ENCODE measurements around the gene BARX1. TPM values are rescaled to one million over a fixed set of nuclear protein-coding genes. Genes with fewer than 3 reads are reported as not detected.

Gene BARX1
- total RNA-seq, 1 donor from 2014 or later, result not detected

DNA sequence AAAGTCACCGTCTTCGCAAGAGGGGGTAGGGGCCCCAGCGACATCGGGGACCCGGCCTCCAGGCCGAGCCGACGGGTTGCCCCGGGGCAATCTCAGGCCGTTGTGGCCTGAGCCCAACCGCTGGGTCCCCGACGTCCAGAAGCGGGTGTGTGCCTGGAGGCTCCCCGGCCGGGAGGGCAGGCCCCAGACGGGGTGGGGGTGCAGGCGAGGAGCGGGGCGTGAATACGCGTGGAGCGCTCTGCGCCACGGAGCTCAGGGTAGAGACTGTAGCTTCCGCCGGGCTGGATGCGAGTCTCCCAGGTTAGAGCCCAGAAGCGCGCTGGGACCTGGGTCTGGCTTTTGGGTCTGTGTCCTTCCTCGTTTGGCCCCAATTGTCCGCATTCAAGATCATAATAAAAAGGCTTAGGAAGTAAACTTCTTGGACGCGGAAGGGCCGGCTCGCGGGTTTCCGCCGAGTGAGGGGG lies 3.5 kb downstream of the BARX1 start:
- DNase-seq (no peak), ATAC-seq (ENCODE audit: low read depth) (no peak)
- H3K27me3 Mint-ChIP-seq, result peaks cover 70% of the 10 kb centered on the region
- CTCF ChIA-PET, result no interaction called here
- no peak for TF ChIP-seq CTCF (IDR thresholded peaks at IDR 0.05)
- intact Hi-C loops (cut with micrococcal nuclease), result no loop called here
- H3K4me1 Mint-ChIP-seq, result peaks cover 48% of the 10 kb centered on the region
- peak overlapping the region; percentile 57 for H3K4me3 Mint-ChIP-seq
- no peaks in the 10 kb centered on the region for H3K36me3 Mint-ChIP-seq (ENCODE audit: low read depth)
- H3K9me3 Mint-ChIP-seq, result no peaks in the 10 kb centered on the region
- POLR2A ChIA-PET, result no interaction called here
- H3K27ac Mint-ChIP-seq, result no peak overlapping the region

DNA sequence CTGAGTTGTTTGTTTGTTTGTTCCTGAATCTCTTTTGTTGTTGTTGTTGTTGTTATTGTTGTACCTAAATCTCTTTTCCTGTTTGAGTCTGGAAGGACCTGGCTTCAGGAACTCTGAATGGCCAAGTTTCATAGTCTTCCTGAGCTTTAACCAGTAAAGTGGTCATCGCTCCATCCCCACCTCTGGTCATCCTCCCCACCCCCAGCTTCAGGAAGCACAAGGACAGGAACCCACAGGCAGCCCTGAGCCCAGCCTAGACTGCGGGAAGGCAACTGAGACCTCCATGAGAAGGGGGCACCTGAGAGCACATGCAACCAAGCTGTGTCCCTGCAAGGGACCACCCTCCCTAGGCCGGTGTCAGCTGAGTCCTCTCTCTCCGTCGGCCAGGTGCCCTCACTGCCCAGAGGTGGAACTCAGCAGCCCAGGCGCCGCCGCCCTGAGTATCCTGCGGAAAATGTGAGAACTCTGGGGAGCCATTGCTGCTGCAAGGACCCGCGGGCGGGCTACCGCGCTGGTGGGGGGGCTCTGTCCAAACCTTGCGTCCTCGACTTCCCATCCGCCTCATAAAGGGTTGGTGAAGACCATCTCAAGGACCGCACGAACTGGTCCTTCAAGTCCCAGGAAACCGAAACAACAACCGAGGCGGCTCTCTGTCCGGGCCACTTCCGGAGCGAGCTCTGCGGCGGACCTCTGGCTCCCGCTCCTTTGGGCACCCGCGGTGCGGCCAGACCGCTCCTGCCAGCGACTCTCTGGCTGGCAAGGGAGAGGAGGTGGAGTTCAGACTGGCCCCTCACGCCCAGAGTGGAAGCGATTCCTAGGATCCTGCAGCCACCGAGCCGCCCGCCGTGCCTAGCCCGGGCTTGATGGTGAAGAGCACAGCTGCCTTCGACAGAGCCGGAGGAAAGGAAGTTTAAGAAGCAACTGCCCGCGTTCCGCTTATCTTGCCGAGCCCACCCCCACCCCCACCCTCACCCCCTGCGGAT lies 4.2 kb downstream of the BARX1 start:
- H3K36me3 Mint-ChIP-seq (ENCODE audit: low read depth), result no peaks in the 10 kb centered on the region
- ATAC-seq (ENCODE audit: low read depth) (no peak), DNase-seq (no peak)
- no peak overlapping the region for H3K27ac Mint-ChIP-seq
- no peak for TF ChIP-seq CTCF (IDR thresholded peaks at IDR 0.05)
- no peaks in the 10 kb centered on the region for H3K9me3 Mint-ChIP-seq
- intact Hi-C loops (cut with micrococcal nuclease), result no loop called here
- POLR2A ChIA-PET, result no interaction called here
- peaks cover 72% of the 10 kb centered on the region for H3K27me3 Mint-ChIP-seq
- CTCF ChIA-PET, result no interaction called here
- H3K4me1 Mint-ChIP-seq, result peaks cover 50% of the 10 kb centered on the region
- peak overlapping the region; percentile 78 for H3K4me3 Mint-ChIP-seq

DNA sequence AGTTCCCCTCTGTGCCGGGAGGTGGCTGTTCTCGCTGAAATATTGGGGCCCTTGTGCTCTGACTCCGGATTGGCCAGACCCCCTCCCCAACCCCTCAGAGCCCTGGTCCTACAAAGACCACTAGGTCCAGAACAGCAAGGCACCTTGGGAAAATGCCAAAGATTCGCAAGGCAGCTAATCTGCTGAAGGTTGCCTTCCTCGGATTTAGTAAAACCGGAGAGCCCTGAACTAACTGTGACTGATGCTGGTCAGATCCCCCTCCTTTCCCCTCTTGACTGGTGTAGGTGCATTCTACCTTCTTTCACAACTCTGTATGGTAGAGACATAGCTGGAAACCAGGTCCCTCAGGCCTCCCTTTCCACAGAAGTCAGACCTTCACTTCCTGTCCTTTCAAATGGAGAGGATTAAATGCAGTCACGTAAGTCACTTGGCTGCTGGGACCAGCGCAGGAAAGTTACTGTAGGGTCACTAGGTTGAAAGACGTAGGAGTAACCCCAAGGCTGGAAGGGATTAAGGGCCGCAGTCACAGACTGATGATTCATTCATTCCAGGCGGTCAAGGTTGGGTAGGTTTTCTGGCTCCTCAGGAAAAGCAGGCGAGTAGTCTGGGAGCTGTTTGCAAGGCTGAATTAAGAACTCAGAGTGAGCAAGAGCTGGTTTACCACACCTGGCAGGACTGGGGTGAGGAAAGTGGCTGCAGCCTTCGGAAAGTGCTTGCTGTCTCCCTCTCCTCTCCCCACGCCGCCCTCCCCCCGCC lies 5.3 kb downstream of the BARX1 start:
- POLR2A ChIA-PET, result no interaction called here
- no peak for TF ChIP-seq CTCF (IDR thresholded peaks at IDR 0.05)
- CTCF ChIA-PET, result no interaction called here
- Mint-ChIP-seq H3K27ac (no peak overlapping the region), H3K36me3 (ENCODE audit: low read depth) (no peaks in the 10 kb centered on the region), H3K27me3 (peaks cover 75% of the 10 kb centered on the region), H3K4me1 (peaks cover 53% of the 10 kb centered on the region), H3K9me3 (no peaks in the 10 kb centered on the region), H3K4me3 (no peak overlapping the region)
- no peak for ATAC-seq (ENCODE audit: low read depth)
- DNase-seq, result no peak
- intact Hi-C loops (cut with micrococcal nuclease), result no loop called here

- H3K27ac Mint-ChIP-seq, result no peak overlapping the region
- ChIA-PET CTCF (no interaction called here), POLR2A (no interaction called here)
- no peak for DNase-seq
- no peaks in the 10 kb centered on the region for H3K36me3 Mint-ChIP-seq (ENCODE audit: low read depth)
- H3K27me3 Mint-ChIP-seq, result peaks cover 78% of the 10 kb centered on the region
- ATAC-seq (ENCODE audit: low read depth), result no peak
- no peak for TF ChIP-seq CTCF (IDR thresholded peaks at IDR 0.05)
- no peaks in the 10 kb centered on the region for H3K9me3 Mint-ChIP-seq
- intact Hi-C loops (cut with micrococcal nuclease), result no loop called here
- no peak overlapping the region for H3K4me3 Mint-ChIP-seq
- H3K4me1 Mint-ChIP-seq, result peaks cover 53% of the 10 kb centered on the region
Measured at GRCh38 chr9:93949073-93949693, 6.0 kb downstream of the BARX1 start.
